Stimulated activated CD4-positive, alpha-beta T cell treated with anti-CD3 and anti-CD28 coated beads, Interleukin-1b, Interleukin-23, amount 100 ng/mL, for 1 hour (primary cell): ENCODE measurements around the gene PRKCZ.

ENCODE experiments used
- DNase-seq, 2 donors: peaks; one replicate each; pipeline ENCODE4 v3.0.0-alpha.2; 2020; ENCODE audit warnings: low read depth in 2 of 2

The PRKCZ gene

DNA sequence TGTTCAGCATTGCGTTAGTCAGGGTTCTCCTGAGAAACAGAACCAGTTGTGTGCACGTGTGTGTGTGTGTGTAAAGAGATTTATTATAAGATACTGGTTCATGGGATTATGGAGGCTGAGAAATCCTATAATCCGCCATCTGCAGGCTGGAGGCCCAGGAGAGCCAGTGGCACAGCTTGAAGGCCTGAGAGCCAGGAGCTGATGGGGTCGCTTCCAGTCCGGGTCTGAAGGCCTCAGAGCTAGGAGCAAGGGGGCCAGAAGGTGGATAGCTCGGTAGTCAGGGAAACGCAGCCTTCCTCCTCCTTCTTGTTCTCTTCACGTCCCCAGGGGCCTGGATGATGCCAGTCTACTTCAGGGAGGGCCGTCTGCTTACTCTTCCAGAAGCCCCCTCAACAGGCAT, 106.7 kb downstream of the PRKCZ start:
- DNase-seq = no peak

DNA sequence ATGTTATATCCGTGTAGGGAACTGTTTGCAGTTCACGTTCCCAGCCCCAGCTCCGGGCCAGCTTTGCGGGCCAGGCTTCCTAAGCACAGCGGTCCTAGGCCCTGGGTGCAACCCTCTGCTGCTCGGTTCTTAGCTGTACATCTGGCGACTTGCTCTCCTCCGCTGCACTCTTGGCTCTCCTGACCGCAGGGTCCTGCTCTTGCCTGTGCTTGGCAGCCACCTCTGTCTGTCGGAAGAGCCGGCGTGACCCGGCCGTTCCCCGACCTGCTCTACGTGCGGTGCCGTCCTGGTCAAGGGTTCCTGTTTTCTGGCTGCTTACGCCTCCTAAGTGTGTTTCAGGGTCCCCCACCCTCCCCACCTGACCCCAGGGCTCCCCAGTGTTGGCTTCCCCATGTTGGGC, 107.6 kb downstream of the PRKCZ start:
- DNase-seq = no peak

DNA sequence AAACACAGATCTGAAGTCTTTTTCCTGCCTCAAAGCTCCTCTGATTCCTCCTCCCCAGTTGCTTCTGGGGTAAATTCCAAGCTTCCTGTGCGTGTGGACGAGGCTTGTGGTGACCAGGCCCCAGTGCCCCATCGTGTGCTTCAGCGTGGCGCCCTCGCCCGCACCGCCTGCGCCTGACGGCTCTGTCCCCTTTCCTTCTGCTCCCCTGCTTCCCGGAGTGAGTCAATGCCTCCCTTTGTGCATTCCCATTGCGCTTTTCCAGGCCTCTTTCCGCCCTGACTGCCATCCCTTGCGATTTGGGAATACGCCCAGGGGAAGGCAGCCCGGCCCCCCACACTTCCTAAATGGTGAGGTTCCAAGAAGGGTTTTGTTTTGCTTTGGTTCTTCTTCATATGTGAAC, 108.1 kb downstream of the PRKCZ start:
- DNase-seq = no peak

DNA sequence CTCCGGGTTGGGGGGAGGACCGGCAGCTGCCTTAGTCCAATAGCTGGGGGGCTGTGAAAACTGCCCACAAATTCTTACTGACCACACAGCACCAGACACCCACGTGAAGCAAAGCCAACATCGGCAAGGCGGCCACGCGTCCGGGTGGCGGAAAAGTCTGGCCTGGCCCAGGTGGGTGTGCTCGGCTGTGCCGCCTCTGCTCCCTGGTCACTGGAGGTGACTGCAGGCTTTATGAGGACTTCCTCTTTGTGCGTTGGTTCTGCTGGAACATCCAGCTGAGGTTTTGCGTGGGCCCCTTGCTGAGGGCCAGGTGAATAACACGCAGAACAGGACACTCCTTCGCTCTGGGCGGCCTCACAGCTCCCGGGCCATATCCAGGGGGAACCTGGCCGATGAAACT, 108.9 kb downstream of the PRKCZ start:
- no peak for DNase-seq

- no peak for DNase-seq
Measured at GRCh38 chr1:2160451-2161300, 110.5 kb downstream of the PRKCZ start.

GRCh38 chr1:2163205-2163604, 113.0 kb downstream of the PRKCZ start:
- DNase-seq = no peak

DNA sequence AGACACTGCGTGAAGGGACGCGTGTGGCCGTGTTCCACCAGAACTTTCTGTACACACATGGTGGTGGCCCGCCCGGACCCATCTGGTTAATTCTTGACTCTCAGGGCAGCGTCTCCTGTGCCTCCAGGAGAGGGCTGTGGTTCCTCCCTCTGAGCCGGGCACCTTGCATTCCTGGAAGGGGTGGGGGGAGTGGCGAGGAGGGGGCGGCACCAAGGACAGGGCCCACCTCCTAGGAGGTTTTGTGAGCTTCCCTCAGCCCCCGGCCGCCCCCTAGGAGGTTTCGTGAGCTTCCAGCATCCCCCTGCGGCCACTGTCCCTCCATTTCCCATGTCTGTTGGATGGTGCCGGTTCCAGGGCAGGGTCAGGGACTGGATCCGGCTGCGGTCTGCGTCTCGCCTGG, 115.4 kb downstream of the PRKCZ start:
- DNase-seq = no peak

- DNase-seq = no peak
Measured at GRCh38 chr1:2166254-2166653, 116.0 kb downstream of the PRKCZ start.

DNA sequence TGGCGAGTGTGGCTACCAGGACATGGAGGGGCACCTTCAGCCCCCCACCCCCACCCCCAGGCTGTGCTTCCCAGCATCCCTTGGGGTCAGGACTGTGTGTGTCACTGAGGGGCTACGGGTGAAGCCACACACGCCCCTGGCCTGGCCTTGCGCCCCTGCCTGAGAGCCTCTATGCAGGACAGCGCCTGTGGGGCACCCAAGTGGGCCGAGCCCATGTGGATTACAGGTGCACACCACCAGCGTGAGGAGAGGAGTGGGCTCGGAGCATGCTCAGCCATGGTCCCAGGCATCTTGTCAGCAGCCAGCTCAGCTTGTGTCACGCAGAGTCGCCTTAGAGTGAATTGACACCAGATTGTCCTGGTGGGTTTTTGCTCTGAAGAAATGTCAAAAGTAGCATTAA, 116.5 kb downstream of the PRKCZ start:
- DNase-seq = no peak

GRCh38 chr1:2168090-2168489, 117.9 kb downstream of the PRKCZ start:
- no peak for DNase-seq

DNA sequence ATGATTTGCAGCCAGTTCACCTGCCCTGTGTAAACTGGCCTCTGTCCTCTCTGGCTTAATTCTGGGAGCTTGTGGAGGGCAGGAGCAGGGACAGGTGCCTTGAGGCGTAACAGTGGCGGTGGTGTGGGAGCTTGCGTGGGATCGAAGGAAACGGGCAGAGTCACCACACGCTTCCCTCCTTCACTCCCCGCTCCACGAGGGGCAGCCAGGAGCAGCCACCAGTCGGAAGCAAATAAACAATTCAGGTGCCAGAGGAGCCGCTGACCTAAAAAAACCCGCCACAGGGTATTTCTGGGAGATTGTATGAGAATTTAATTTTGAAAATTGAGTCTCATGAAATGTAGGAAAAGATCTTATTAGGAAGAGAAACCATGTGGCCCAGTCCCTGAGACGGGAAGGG, 118.3 kb downstream of the PRKCZ start:
- DNase-seq = no peak

DNA sequence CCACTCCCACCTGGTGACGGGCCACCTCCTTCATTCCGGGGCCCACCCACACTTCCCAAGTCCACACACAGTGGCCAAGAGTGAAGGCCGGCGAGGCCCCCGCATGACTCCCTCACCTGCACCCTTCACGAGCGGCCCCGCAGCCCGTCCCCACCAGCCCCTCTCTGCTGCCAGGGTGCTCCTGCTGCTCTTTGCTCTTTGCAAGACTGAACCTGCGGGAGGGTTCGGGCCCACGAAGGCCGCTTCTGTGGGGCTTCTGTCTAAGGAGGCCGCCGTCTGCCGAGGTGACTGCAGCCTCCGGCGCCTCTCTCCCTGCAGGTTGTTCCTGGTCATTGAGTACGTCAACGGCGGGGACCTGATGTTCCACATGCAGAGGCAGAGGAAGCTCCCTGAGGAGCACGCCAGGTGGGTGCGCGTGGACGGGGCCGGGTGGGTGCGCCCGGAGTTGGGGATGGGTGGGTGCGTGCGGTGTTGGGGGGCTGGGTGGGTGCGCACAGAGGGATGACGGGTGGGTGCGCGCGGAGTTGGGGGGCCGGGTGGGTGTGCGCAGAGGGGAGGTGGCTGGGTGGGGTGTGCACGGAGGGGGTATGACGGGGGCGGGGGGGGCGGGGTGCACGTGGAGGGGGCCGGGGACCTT, 119.1 kb downstream of the PRKCZ start:
- DNase-seq = no peak

DNA sequence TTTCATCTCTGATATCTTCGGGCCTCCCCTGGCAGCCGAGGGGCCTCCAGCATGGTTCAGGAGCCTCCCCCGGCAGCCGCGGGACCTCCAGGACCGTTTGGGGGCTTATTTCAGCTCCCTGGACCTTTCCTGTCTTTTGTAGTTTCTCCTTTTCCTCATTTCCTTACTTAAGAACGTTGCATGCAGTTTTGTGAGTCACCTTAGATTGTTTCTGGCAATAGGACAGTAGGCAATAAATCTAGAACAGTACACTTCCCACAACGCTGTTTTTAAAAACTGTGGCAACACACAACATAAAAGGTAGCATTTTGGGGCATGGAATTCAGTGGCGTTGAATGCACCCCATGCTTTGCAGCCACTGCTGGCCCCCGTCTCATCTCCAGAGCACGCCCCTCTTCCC, 120.0 kb downstream of the PRKCZ start:
- DNase-seq = no peak

DNA sequence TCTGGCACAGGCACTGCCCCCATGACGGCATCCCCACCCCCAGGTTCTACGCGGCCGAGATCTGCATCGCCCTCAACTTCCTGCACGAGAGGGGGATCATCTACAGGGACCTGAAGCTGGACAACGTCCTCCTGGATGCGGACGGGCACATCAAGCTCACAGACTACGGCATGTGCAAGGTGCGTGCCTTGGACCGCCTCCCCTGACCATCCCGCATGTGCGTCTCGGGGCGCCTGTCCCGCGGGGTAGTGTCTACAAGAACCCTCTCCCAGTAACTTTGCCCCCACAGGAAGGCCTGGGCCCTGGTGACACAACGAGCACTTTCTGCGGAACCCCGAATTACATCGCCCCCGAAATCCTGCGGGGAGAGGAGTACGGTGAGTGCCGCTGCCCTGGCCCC, 121.8 kb downstream of the PRKCZ start:
- no peak for DNase-seq

- DNase-seq = no peak
Measured at GRCh38 chr1:2172551-2173146, 122.4 kb downstream of the PRKCZ start.

GRCh38 chr1:2173546-2174347, 123.5 kb downstream of the PRKCZ start:
- no peak for DNase-seq

DNA sequence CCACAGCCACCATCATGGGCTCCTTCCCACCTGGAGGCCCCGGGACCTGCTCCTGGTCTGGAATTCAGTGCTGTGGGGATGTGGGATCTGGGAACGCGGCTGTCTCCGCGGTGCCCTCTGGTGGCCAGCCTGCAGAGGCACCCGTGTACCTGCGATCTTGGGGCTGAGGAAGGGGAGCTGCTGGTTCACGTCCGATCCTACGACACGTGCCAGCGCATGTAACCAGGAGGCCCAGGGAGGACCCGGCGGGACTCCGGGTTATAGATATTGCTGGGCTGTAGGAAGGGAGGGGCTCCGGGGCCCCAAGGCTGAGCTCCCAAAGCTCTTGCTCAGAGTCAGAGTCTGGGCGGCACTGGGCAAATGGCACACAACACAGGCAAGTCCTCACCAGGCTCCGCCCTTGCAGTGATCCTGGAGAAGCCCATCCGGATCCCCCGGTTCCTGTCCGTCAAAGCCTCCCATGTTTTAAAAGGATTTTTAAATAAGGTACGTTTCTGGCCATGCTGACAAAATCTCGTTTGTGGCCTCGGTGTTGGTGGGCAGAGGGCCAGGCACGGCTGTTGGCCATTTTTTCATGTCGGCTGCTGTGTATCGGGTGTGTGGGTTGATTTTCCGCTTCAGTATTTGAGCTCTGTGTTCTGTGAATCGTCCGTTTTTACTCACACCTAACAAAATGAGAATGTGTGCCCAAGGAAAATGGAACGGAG, 124.3 kb downstream of the PRKCZ start:
- DNase-seq = no peak

GRCh38 chr1:2175055-2175414, 124.8 kb downstream of the PRKCZ start:
- DNase-seq = no peak

GRCh38 chr1:2175681-2176454, 125.7 kb downstream of the PRKCZ start:
- no peak for DNase-seq

- DNase-seq = no peak
Measured at GRCh38 chr1:2176615-2177014, 126.4 kb downstream of the PRKCZ start.

GRCh38 chr1:2177541-2177940, 127.3 kb downstream of the PRKCZ start:
- DNase-seq = no peak
